ENCODE results near the gene MSL2. TPM values are rescaled to one million over a fixed set of nuclear protein-coding genes. Genes with fewer than 3 reads are reported as not detected.

The MSL2 gene
- total RNA-seq, 1 experiment from 2014 or later, result 28.5 TPM

- peak overlapping the region; percentile 75 for H3K4me3 ChIP-seq (ENCODE audit: low read depth, low read length)
- intact Hi-C loops (cut with micrococcal nuclease; ENCODE audit: unreplicated experiment), result loop anchor here (1.0 to 10.0 kb wide), 5 partner anchors 44 to 149 kb away; partner anchors contain the start of gene PCCB
- Mint-ChIP-seq H3K36me3 (ENCODE audit: insufficient read depth, unreplicated experiment) (peaks cover 46% of the 10 kb centered on the region), H3K4me1 (ENCODE audit: low read depth, unreplicated experiment) (no peaks in the 10 kb centered on the region), H3K9me3 (ENCODE audit: unreplicated experiment) (no peaks in the 10 kb centered on the region), H3K4me3 (ENCODE audit: unreplicated experiment) (peak overlapping the region; percentile 86), H3K27ac (ENCODE audit: unreplicated experiment) (peak overlapping the region; percentile 98), H3K27me3 (ENCODE audit: insufficient read depth, unreplicated experiment) (no peaks in the 10 kb centered on the region)
- H3K36me3 ChIP-seq (ENCODE audit: control insufficient read depth, insufficient read depth, low read length), result no peaks in the 10 kb centered on the region
- no peaks in the 10 kb centered on the region for H3K27me3 ChIP-seq (replicated peaks; ENCODE audit: control insufficient read depth, insufficient read depth, low read length)
- peaks cover 17% of the 10 kb centered on the region for H3K4me1 ChIP-seq
- POLR2A ChIA-PET, result interaction anchor here (0.6 to 2.3 kb wide), 8 partner anchors 11 to 557 kb away, joined by 3 to 17 read pairs (median 6); partner anchors contain the start of genes PCCB and STAG1
- TF ChIP-seq CTCF (IDR thresholded peaks at IDR 0.05; ENCODE audit: insufficient read depth in 1 of 2, low read depth in 1 of 2, low read length in 1 of 2, severe bottlenecking in 1 of 2, unreplicated experiment in 1 of 2), result no peak
- peak; percentile 79 to 83 for DNase-seq
- no TSS peak for BruUV-seq (replicated peaks)
- H3K9me3 ChIP-seq, result no peaks in the 10 kb centered on the region
- CTCF ChIA-PET, result interaction anchor here (0.8 to 1.9 kb wide), 6 partner anchors 8 to 557 kb away, joined by 4 to 14 read pairs (median 6); partner anchors contain the start of genes PCCB and STAG1
These were observed 674 bp downstream of the MSL2 start for GRCh38 chr3:136195258-136196063.

DNA sequence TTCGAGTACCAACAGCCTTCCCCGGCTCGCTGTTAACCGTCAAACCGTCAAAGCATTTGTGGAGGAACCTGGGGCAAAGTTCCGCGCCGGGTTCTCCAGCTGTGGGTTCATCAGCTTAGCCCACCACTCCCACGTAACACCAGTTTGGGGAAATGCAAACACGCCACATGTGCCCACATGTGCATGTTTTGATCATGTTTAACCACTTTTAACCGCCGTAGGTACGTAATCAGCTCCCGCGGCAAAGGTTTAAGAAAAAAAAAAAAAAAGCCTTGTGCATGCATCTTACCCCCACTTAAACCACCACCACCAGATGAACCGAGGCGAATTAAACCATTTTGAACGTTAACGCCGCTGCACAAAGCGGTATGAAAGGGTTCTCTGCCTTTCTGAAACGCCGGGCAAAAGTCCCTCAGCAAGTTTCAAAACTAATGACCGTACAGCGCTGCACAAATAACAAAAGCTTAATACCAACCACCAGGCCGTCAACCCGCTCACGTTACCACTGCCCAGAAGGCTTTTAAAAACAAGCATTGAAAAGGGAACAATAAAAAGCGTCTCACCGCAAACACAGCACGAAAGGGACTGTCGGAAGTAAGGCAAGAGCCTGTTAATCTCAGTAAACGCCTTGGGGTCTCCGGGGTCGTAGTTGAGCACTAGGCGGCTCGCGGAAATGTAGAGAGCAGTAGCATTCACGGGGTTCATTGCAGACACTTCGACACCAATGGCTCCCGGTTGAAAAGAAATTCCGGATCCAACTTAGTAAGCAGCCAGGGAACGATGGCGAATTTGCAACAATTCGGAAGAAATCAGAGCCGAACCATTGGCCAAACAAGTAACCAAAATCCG is 1.5 kb downstream of the MSL2 start:
- Mint-ChIP-seq H3K4me3 (ENCODE audit: unreplicated experiment) (peak overlapping the region; percentile 86), H3K36me3 (ENCODE audit: insufficient read depth, unreplicated experiment) (peaks cover 46% of the 10 kb centered on the region), H3K27me3 (ENCODE audit: insufficient read depth, unreplicated experiment) (no peaks in the 10 kb centered on the region), H3K27ac (ENCODE audit: unreplicated experiment) (peak overlapping the region; percentile 98), H3K9me3 (ENCODE audit: unreplicated experiment) (no peaks in the 10 kb centered on the region), H3K4me1 (ENCODE audit: low read depth, unreplicated experiment) (no peaks in the 10 kb centered on the region)
- ChIA-PET CTCF (interaction anchor here (0.7 to 1.0 kb wide), 3 partner anchors 56 to 558 kb away, joined by 3 to 5 read pairs (median 4); partner anchors contain the start of genes PCCB and STAG1), POLR2A (interaction anchor here (0.7 kb wide), 1 partner anchor 382 kb away, joined by 6 read pairs; no protein-coding TSS in a partner anchor)
- TF ChIP-seq CTCF (IDR thresholded peaks at IDR 0.05; ENCODE audit: insufficient read depth in 1 of 2, low read depth in 1 of 2, low read length in 1 of 2, severe bottlenecking in 1 of 2, unreplicated experiment in 1 of 2), result no peak
- Histone ChIP-seq H3K36me3 (ENCODE audit: control insufficient read depth, insufficient read depth, low read length) (no peaks in the 10 kb centered on the region), H3K4me3 (ENCODE audit: low read depth, low read length) (peak overlapping the region; percentile 75), H3K27me3 (replicated peaks; ENCODE audit: control insufficient read depth, insufficient read depth, low read length) (no peaks in the 10 kb centered on the region), H3K9me3 (no peaks in the 10 kb centered on the region), H3K4me1 (peaks cover 24% of the 10 kb centered on the region)
- BruUV-seq (replicated peaks), result no TSS peak
- intact Hi-C loops (cut with micrococcal nuclease; ENCODE audit: unreplicated experiment), result loop anchor here (10.0 kb wide), 1 partner anchor 150 kb away; no protein-coding TSS in a partner anchor
- peak; percentile 24 to 37 for DNase-seq

Data from Caco-2 (cell line).